ENCODE results near the gene FAIM2.

GRCh38 chr12:49876070-49876469 is 27.6 kb downstream of the FAIM2 start:
- TF ChIP-seq, protein P1, sequence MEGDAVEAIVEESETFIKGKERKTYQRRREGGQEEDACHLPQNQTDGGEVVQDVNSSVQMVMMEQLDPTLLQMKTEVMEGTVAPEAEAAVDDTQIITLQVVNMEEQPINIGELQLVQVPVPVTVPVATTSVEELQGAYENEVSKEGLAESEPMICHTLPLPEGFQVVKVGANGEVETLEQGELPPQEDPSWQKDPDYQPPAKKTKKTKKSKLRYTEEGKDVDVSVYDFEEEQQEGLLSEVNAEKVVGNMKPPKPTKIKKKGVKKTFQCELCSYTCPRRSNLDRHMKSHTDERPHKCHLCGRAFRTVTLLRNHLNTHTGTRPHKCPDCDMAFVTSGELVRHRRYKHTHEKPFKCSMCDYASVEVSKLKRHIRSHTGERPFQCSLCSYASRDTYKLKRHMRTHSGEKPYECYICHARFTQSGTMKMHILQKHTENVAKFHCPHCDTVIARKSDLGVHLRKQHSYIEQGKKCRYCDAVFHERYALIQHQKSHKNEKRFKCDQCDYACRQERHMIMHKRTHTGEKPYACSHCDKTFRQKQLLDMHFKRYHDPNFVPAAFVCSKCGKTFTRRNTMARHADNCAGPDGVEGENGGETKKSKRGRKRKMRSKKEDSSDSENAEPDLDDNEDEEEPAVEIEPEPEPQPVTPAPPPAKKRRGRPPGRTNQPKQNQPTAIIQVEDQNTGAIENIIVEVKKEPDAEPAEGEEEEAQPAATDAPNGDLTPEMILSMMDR (IDR thresholded peaks at IDR 0.05; ENCODE audit: low read depth, low read length): no peak
- TF ChIP-seq EZH2phosphoT487 (IDR thresholded peaks at IDR 0.05; ENCODE audit: low read depth): no peak

Measured in OCI-LY3 (cell line).